Left hindlimb (tissue), 1 donor: Measurements from ENCODE around the gene RGL3.
"Not testable (repeated sequence)": the region's sequence is repeated elsewhere in the genome, so short reads cannot be mapped to it uniquely, and the experiment has no call there.

ENCODE experiments used
- DNase-seq: peaks from one replicate; pipeline ENCODE4 v3.0.0-alpha.2; 2018

RGL3 gene

DNA sequence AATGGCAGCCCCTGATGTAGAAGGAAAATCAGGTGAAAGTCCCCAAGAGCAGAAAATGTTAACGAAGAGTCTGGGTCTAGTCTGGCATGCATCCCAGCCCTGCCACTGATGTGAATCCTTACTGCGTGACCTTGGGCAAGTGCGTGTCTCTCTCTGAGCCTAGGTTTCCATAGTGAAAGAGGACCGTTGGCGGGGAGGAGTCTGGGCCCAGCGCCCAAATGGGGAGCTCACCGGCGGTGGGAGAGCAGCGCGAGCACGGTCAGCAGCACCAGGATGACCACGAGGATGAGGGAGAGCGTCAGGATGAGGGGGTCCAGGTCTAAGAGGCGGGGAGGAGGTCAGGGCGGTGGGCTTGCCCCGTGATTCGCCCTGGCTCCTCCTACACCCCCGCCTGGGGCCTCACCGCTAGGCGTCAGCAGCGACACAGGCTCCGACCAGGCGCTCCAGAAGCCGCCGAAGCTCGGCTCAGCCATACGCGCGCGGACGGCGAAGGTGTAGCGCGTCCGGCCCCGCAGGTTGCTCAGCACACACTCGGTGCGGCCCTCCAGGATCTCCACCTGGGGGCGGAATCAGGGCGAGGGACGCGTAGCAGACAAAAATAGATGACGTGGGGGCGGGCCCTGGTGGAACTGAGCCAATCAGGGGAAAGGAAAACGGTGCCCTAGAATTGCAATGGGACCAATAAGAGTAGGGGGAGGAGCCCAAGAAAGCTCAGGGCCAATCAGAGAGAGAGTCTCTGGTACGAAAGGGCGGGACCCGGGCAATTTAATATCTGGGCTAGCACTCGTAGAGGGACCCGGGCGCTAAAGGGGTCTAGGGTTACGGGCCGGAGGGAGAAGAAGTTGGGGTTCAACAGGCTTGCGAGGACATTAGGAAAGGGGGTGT, 38.2 kb downstream of the RGL3 start:
- peak; percentile 96 for DNase-seq

DNA sequence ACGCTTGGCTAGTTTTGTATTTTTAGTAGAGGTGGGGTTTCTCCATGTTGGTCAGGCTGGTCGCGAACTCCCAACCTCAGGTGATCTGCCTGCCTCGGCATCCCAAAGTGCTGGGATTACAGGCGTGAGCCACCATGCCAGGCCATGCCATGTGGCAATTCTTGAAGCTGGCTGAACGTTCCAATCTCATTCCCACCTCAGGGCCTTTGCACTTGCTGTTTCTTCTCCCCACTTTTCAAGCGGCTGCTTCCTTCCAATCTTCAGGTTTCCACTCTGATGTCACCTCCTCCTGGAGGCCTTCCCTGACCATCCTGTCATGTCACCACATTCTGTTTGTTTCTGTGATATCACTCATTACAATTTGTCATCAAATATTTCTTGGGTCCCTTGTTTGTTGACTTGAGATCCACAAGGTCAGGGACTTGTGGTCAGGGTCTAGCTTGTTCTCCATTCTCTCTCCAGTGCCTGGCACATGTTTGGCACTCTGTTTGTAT, 39.2 kb downstream of the RGL3 start:
- no peak for DNase-seq

DNA sequence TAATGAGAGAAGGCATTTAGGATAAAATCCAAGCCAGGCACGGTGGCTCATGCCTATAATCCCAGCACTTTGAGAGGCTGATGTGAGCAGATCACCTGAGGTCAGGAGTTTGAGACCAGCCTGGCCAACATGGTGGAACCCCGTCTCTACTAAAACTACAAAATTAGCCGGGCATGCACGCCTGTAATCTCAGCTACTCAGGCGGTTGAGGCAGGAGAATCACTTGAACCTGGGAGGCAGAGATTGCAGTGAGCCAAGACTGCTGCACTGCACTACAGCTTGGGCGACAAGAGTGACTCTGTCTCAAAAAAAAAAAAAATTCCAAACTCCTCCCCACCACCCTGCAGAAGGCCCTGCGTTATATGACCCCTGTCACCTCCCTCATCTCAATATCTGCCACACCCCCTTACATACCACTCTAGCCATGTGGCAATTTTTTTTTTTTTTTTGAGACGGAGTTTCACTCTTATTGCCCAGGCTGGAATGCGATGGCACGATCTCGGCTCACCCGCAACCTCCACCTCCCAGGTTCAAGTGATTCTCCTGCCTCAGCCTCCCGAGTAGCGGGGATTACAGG, 39.8 kb downstream of the RGL3 start:
- not testable (repeated sequence) for DNase-seq

DNA sequence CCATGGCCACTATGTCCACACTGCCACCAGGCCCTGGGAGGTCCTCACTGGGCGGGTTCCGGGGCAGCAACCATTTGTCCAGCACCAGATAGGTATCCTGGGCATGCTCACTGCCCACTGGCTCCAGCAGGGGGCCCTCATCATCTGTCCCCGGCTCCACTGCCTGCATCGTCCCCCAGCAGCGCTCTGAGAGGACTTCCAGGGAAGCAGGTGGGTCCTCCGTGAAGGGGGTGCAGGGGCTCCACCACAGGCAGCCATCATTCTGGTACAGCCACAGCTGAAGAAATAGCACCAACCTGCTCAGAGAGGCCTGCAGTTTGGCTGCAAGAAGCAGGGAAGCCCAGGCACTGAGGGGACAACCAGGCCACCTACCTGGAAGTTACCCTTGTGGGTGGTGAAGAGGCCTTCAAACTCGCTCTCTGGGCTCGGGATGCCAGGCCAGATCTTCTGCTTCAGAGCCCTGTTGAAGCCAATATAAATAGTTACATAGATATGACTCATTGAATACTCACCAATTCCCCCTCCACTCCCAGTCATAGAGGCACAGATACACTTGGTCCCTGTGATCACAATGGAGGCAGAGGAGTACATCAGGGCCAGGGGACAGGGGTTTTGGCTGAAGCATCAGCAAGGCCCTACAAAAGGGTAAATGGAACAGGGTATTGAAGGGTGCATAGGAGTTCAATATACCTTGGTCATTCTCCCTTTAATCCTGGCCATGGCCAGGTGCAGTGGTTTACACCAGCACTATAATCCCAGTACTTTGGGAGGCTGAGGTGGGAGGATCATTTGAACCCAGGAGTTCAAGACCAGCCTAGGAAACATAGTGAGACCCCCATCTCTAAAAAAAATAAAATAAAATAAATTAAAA, 40.6 kb downstream of the RGL3 start:
- DNase-seq = peak; percentile 36

DNA sequence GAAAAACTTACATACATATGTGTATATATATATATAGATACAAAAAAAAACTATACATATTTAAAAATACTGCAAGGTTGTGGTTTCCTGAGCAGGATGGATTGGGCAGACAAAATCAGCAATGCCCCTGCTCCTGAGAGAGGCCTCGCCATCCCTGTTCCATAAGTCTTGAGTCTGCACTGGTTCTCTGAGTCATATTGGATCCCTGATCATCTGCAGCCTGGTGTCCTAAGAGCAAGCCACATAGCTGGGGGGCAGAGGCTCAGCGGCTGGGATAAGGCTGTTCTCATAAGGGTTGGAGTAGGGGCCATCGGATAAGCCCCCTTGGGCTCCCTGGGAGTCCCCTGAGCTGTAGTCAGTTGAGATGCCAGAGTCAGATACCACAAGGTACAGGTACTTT, 41.4 kb downstream of the RGL3 start:
- DNase-seq = no peak

DNA sequence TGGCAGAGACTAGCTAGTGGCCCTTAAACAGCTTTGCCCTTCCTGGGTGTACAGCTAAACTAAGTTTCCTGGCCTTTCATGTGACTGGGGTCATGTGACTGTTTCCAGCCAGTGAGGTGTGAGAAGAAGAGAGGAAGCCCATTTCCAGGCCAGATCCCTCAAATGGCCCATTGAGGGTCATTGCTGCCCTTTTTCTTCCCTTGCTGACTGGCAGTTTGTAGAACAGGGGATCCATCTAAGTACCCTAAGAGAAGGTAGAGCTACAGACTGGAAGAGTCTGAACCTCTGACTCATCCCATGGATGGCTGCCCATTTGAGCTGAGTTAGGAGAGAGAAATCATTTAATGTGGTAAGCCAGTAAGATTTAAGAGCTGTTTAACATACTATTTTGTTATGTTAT, 41.9 kb downstream of the RGL3 start:
- no peak for DNase-seq

DNA sequence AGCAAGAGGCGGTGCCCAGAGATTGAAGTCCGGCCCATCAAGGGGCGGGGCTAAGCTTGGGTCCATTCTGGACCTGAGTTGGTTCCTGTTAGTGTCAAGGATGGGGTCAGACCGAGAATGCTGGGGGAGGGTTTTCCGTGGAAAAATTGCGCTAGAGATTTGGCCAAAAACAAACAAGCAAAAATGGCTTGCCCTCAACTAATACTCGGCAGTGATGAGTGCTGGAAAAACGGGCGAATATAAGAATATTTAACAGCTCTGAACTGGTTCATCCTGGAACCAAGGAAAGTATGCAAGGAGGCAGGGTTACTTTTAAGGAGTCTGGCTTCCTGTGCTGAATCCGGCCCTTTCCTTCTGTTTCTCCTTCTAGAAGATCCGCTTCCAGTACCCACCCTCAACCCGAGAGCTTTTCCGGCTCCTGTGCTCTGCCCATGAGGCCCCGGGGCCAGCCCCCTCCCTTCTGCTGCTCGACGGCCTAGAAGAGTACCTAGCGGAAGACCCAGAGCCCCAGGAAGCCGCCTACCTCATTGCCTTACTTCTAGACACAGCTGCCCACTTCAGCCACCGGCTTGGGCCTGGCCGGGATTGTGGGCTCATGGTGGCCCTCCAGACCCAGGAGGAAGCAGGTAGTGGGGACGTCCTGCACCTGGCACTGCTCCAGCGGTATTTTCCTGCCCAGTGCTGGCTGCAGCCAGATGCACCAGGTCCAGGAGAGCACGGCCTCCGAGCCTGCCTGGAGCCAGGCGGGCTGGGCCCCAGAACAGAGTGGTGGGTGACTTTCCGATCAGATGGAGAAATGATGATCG, 43.8 kb downstream of the RGL3 start:
- DNase-seq = no peak

DNA sequence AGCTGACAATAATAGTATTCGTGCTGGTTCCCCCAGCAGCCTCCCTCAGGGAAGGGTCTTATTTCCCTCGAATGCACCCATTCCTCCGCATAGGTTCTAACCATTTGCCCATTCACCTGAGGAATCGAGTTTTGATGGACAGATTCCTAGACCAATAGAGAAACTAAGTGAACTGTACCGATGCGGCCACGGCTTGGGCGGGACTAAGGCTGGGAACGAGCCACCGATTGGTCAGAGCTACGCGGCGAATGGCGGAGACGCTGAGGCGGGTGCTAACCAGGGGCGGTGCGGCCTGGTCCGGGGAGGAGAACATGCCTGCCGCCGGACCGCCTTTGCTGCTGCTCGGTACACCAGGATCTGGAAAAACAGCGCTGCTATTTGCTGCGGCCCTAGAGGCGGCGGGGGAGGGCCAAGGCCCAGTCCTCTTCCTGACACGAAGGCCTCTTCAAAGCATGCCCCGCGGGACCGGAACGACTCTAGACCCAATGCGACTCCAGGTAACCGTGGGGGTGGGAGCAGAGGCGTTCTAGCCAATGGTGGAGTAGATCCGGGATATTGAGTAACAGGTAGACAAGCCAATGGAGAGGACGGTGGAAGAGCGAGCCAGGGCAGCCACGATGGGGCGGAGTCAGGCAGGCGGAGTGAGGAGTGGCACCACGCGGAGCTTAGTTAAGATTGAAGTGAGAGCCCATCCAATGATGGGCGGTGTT, 44.5 kb downstream of the RGL3 start, which contains the start of gene SWSAP1:
Gene SWSAP1 (plus strand): TSS at position 234 of the 710 bp plus-strand sequence. CDS start 15 bp downstream, at position 249.
- peak; percentile 99 for DNase-seq

DNA sequence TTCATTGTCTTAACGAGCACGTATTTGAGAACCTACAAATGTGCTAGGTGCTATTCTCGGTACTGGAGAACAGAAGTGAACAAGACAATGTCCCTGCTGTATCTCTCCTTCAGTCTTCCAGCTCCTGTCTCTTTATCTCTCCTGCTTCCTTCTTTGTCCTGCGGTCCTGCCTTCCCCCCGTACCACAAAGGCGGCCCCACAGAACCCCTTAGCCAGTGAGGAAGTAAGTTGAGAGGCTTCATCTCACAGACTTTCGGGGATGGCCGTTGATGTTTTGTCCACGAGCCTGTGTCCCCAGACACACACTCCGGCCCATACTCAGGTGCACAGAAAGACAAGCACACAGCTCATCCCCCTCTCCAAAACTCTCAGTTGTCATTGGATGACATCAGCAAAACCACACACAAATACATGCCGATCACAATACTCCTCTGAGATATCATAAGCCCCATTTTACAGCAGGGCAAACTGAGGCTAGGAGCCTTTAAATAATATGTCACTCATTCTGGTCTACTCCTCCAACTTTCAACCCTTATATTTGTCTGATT, 45.2 kb downstream of the RGL3 start:
- no peak for DNase-seq

DNA sequence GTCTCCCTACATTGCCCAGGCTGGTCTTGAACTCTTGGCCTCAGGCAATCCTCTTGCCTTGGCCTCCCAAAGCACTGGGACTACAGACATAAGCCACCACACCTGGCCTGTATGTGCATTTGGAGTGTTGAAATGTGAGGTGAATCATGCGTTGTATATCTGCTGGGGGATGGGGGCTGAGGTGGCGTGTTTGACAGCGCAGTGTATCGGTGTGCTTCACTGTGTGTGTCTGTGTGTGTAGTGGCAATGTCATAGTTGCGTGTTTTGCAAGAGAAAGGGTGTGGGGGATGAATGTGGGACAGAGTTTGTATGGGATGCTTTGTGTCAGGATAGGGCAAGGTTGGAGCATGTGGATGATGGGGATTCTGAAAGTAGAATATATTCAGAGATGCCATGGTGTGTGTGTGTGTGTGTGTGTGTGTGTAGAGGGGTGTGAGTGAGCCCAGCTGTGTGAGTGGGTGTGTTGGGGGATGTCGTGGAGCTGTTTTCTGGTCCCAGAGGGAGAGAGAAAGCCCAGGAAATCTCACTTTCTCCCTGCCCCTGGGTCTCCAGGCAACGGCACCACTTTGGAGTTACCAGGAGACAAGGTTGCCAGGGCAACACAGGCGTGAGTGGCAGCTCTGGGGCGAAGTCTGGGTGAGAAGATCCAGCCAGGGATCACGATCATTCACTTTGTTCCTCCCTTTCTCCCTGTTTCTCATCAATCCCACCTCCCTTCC, 45.8 kb downstream of the RGL3 start:
- no peak for DNase-seq

DNA sequence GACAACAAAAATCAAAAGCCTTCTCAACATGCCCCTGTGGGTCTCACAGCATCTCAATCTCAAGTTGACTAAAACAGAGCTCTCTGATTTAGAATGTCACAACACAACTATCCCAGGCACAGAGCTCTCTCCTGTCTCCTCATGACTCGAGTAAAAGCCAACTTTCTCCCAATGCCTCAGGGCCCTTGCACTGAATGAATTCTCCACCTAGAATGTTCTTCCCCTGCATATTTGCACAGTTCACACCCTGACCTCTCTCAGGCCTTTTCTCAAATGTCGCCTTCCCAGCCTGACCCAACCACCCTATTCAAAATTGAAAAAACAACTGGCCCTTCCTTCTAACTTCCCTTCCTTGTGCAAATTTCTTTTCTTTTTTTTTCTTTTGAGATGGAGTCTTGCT, 48.4 kb downstream of the RGL3 start:
- DNase-seq = no peak

DNA sequence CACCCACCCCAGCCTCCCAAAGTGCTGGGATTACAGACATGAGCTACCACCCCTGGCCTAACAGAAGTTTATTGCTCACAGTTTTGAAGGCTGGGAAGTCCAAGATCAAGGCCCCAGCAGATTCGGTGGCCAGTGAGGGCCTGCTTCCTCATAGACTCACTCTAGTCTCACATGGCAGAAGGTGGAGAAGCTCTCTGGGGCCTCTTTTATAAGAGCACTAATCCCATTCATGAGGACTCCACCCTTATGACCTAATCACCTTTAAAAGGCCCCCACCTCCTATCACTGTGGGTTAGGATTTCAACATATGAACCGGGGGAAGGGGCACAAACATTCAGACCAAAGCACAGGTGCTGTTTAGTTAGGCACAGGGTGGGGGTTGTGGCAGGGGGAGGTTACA, 51.6 kb downstream of the RGL3 start:
- no peak for DNase-seq

DNA sequence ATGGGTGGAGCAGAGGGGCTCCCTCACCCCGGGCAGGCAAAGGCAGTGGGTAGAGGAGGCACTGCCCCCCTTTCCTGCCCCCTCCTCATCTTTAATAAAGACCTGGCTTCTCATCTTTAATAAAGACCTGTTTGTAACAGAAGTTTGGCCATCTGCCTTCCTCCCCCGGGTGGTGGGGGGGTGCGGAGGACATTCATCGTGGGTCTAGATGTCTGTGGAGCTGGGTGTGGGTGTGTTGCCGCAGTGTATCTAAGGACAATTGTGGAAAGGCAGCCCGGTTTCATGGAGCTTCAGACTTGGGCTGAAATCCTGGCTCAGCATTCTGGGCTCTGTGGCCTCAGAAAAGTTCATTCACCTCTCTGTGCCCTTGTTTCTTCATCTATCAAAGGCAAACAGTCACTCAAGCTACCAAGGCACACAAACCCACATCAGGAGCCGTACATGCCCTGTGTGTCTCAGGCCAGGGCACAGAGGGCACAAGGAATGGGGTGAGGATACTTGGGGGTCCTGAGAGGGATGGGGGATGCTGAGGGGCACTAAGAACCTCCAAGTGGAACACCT, 53.5 kb downstream of the RGL3 start:
- DNase-seq = no peak

DNA sequence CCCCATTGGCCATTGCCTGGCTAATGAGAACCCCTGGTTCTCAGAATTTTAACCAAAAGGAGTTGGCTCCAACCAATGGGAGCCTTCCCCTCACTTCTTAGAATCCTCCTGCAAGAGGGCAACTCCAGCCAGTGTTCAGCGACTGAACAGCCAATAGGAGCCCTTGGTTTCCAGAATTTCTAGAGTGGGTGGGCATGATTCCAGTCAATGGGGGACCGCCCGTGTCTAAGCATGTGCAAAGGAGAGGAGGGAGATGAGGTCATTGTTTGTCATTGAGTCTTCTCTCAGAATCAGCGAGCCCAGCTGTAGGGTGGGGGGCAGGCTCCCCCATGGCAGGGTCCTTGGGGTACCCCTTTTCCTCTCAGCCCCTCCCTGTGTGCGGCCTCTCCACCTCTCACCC, 54.2 kb downstream of the RGL3 start:
- DNase-seq = no peak

DNA sequence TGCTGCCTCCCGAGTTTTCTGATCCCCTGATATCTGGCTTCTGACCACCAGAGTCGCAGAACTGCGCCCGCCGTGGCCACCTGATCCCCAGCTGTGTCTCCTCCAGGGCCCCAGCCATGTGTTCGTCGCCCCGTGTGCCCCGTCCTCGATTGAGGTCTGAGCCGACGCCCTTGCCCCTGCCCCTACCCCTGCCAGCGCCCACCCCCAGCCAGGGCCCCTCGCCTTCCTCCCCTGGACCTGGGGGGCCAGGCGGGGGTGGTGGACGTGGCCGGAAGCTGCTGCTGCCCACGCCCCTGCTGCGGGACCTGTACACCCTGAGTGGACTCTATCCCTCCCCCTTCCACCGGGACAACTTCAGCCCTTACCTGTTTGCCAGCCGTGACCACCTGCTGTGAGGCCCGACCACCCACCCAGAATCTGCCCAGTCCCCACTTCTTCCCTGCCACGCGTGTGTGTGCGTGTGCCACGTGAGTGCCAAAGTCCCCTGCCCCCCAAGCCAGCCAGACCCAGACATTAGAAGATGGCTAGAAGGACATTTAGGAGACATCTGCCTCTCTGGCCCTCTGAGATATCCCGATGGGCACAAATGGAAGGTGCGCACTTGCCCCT, 54.7 kb downstream of the RGL3 start:
- no peak for DNase-seq

DNA sequence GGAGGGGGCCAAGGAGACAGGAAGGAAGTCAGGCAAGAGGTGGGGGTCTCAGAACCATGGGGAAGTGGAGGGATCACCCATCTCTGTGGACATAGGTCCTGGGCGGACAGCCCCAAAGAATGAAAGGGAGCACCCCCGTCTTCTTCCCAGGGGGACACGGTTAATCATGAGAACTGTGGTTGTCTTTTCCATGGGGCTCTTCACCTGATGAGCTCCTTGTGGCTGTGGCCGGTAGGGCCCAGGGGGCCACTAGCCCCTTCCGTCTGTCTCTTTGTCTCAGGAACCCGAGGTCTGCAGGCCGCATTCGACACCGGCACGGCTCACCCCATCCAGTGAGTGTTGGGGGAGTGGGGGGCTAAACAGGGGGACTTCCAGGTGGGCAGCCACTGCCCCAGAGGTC, 55.2 kb downstream of the RGL3 start:
- no peak for DNase-seq

DNA sequence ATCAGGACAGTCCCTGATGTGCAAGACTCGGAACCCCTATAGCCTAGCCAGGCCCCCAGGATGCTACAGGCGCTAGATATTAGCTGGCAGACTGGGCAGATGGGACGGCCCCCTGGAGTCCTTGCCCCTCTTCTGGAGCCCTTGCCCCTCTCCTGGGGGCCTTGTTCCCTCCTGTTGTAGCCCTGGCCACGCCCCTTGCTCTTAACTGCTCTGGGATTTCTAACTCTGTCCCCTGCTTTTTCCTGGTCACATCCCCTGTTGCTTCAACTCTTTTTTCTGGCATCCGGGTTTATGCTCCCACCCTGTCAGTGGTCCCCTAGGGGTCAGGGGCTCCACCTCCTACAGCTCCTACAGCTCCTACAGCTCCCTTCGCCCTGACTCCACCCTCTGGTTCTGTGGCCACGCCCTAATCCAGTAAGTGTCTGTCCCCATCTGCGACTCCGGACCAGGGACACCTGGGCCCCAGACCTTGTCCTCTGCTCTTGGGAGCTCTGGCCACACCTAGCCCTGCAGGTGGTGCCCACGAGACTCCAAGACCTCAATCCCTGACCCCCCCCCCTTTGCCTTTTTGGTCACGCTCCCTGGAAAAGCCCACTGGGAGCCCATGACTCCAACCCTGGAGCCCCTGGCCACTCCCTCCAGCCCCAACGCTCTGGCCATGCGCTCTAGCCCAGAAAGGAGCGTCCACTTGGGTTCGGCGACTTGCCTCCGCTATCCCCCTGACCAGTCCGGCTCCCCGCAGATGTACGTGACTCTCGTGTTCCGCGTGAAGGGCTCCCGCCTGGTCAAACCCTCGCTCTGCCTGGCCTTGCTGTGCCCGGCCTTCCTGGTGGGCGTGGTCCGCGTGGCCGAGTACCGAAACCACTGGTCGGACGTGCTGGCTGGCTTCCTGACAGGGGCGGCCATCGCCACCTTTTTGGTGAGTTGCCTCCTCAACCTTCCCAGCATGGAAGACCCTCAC, 57.1 kb downstream of the RGL3 start:
- no peak for DNase-seq

DNA sequence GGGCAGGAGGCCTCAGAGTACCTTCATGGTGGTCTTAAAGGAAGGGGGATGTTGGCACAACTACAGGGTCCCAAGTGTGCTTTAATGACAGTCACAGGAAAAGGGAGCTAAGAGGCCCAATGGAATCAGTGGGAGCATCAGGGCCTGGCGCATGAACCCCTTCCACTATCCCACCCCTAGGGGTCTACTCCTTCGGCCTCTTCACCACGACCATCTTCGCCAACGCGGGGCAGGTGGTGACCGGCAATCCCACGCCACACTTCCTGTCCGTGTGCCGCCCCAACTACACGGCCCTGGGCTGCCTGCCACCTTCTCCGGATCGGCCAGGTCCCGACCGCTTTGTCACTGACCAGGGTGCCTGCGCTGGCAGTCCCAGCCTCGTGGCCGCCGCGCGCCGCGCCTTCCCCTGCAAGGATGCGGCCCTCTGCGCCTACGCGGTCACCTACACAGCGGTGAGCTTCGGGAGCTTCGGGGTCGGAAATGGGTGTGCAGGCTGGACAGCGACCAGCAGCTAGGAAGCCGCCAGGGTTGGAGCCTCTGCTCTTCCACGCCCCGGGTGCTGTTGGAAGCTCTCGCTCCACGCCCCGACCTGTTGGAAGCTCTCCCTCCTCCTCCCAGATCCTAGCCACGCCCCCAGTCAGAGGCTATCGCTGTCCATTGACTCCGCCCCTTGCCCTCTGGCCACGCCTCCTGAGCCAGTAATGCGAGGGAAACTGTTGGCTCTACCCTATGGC, 57.9 kb downstream of the RGL3 start:
- DNase-seq = peak; percentile 39
